ENCODE measurements around the gene ACBD6. TPM values are rescaled to one million over a fixed set of nuclear protein-coding genes. Genes with fewer than 3 reads are reported as not detected.

ACBD6 gene
- total and polyA plus RNA-seq, 4 experiments from 2014 or later, result 31.7 to 64.2 (median 44.9) TPM

GRCh38 chr1:180407051-180407450 lies 95.3 kb downstream of the ACBD6 start:
- Mint-ChIP-seq H3K36me3 (peaks cover 36 to 63% of the 10 kb centered on the region in 2 donors), H3K4me1 (peaks cover 3 to 8% (median 4%) of the 10 kb centered on the region in 4 donors), H3K27me3 (no peaks in the 10 kb centered on the region), H3K9me3 (no peaks in the 10 kb centered on the region), H3K27ac (no peak overlapping the region), H3K4me3 (no peak overlapping the region)
- intact Hi-C loops (cut with micrococcal nuclease), result no loop called here
- peaks cover 4% of the 10 kb centered on the region for H3K36me3 ChIP-seq (ENCODE audit: insufficient read depth, low read length)
- CTCF ChIA-PET (ENCODE audit: partially characterized antibody), result interaction anchor here (0.6 kb wide), 1 partner anchor 287 kb away, joined by 3 read pairs; no protein-coding TSS in a partner anchor
- POLR2A ChIA-PET (ENCODE audit: partially characterized antibody), result no interaction called here
- H3K9me3 ChIP-seq (ENCODE audit: control insufficient read depth in 1 of 2, low read length in 2 of 2), result no peaks in the 10 kb centered on the region
- no peaks in the 10 kb centered on the region for H3K4me1 ChIP-seq (ENCODE audit: insufficient read depth, low read length)
- H3K27ac ChIP-seq (ENCODE audit: low read depth, low read length), result no peak overlapping the region
- no peak for DNase-seq
- H3K4me3 ChIP-seq (ENCODE audit: low read length in 2 of 2), result no peak overlapping the region
- no peaks in the 10 kb centered on the region for H3K27me3 ChIP-seq (ENCODE audit: insufficient read depth, low read length)

GRCh38 chr1:180402551-180402950 lies 99.8 kb downstream of the ACBD6 start:
- ChIA-PET POLR2A (ENCODE audit: partially characterized antibody) (interaction anchor here (0.6 kb wide), 1 partner anchor 148 kb away, joined by 3 read pairs; no protein-coding TSS in a partner anchor), CTCF (ENCODE audit: partially characterized antibody) (no interaction called here)
- Mint-ChIP-seq H3K36me3 (peaks cover 19 to 33% of the 10 kb centered on the region in 2 donors), H3K4me1 (peaks cover 4 to 12% (median 7%) of the 10 kb centered on the region in 4 donors), H3K9me3 (no peaks in the 10 kb centered on the region), H3K27me3 (no peaks in the 10 kb centered on the region), H3K27ac (no peak overlapping the region), H3K4me3 (no peak overlapping the region)
- Histone ChIP-seq H3K9me3 (ENCODE audit: control insufficient read depth in 1 of 2, low read length in 2 of 2) (no peaks in the 10 kb centered on the region), H3K4me1 (ENCODE audit: insufficient read depth, low read length) (no peaks in the 10 kb centered on the region), H3K27me3 (ENCODE audit: insufficient read depth, low read length) (no peaks in the 10 kb centered on the region), H3K36me3 (ENCODE audit: insufficient read depth, low read length) (no peaks in the 10 kb centered on the region), H3K27ac (ENCODE audit: low read depth, low read length) (no peak overlapping the region), H3K4me3 (ENCODE audit: low read length in 2 of 2) (no peak overlapping the region)
- intact Hi-C loops (cut with micrococcal nuclease), result no loop called here
- DNase-seq, result no peak

- H3K27me3 ChIP-seq (ENCODE audit: insufficient read depth, low read length), result no peaks in the 10 kb centered on the region
- no peak overlapping the region for H3K4me3 ChIP-seq (ENCODE audit: low read length in 2 of 2)
- POLR2A ChIA-PET (ENCODE audit: partially characterized antibody), result interaction anchor here (0.6 kb wide), 1 partner anchor 148 kb away, joined by 3 read pairs; no protein-coding TSS in a partner anchor
- no peak overlapping the region for H3K27ac Mint-ChIP-seq
- peaks cover 25 to 36% of the 10 kb centered on the region in 2 donors for H3K36me3 Mint-ChIP-seq
- H3K4me3 Mint-ChIP-seq, result no peak overlapping the region
- DNase-seq, result no peak
- H3K9me3 Mint-ChIP-seq, result peaks cover 0 to 5% (median under 1%) of the 10 kb centered on the region in 8 donors
- no peaks in the 10 kb centered on the region for H3K36me3 ChIP-seq (ENCODE audit: insufficient read depth, low read length)
- H3K27me3 Mint-ChIP-seq, result no peaks in the 10 kb centered on the region
- CTCF ChIA-PET (ENCODE audit: partially characterized antibody), result no interaction called here
- no peaks in the 10 kb centered on the region for H3K9me3 ChIP-seq (ENCODE audit: control insufficient read depth in 1 of 2, low read length in 2 of 2)
- no peak overlapping the region for H3K27ac ChIP-seq (ENCODE audit: low read depth, low read length)
- intact Hi-C loops (cut with micrococcal nuclease), result no loop called here
- peaks cover 4 to 12% (median 7%) of the 10 kb centered on the region in 4 donors for H3K4me1 Mint-ChIP-seq
- no peaks in the 10 kb centered on the region for H3K4me1 ChIP-seq (ENCODE audit: insufficient read depth, low read length)
Measured at GRCh38 chr1:180402001-180402400, 100.4 kb downstream of the ACBD6 start.

GRCh38 chr1:180397175-180397574 lies 105.2 kb downstream of the ACBD6 start:
- H3K9me3 ChIP-seq (ENCODE audit: control insufficient read depth in 1 of 2, low read length in 2 of 2), result no peaks in the 10 kb centered on the region
- no peak overlapping the region for H3K27ac Mint-ChIP-seq
- no peak for DNase-seq
- peaks cover 0 to 26% (median 9%) of the 10 kb centered on the region in 8 donors for H3K9me3 Mint-ChIP-seq
- ChIA-PET POLR2A (ENCODE audit: partially characterized antibody) (no interaction called here), CTCF (ENCODE audit: partially characterized antibody) (no interaction called here)
- H3K27me3 ChIP-seq (ENCODE audit: insufficient read depth, low read length), result no peaks in the 10 kb centered on the region
- H3K4me1 ChIP-seq (ENCODE audit: insufficient read depth, low read length), result no peaks in the 10 kb centered on the region
- no peaks in the 10 kb centered on the region for H3K36me3 ChIP-seq (ENCODE audit: insufficient read depth, low read length)
- H3K27ac ChIP-seq (ENCODE audit: low read depth, low read length), result no peak overlapping the region
- no peaks in the 10 kb centered on the region for H3K27me3 Mint-ChIP-seq
- no peak overlapping the region for H3K4me3 ChIP-seq (ENCODE audit: low read length in 2 of 2)
- no peak overlapping the region for H3K4me3 Mint-ChIP-seq
- peaks cover 0 to 11% (median 5%) of the 10 kb centered on the region in 4 donors for H3K4me1 Mint-ChIP-seq
- peaks cover 54 to 57% of the 10 kb centered on the region in 2 donors for H3K36me3 Mint-ChIP-seq
- intact Hi-C loops (cut with micrococcal nuclease), result no loop called here

GRCh38 chr1:180392427-180393145 lies 109.8 kb downstream of the ACBD6 start:
- ChIA-PET CTCF (ENCODE audit: partially characterized antibody) (interaction anchor here (1.2 kb wide), 1 partner anchor 20 kb away, joined by 4 read pairs; no protein-coding TSS in a partner anchor), POLR2A (ENCODE audit: partially characterized antibody) (no interaction called here)
- Mint-ChIP-seq H3K36me3 (peaks cover 59 to 72% of the 10 kb centered on the region in 2 donors), H3K27ac (no peak overlapping the region), H3K4me3 (no peak overlapping the region), H3K27me3 (no peaks in the 10 kb centered on the region), H3K9me3 (peaks cover 0 to 48% (median 28%) of the 10 kb centered on the region in 8 donors), H3K4me1 (peaks cover 0 to 5% (median under 1%) of the 10 kb centered on the region in 4 donors)
- no peak overlapping the region for H3K27ac ChIP-seq (ENCODE audit: low read depth, low read length)
- no peak for DNase-seq
- H3K4me3 ChIP-seq (ENCODE audit: low read length in 2 of 2), result no peak overlapping the region
- H3K4me1 ChIP-seq (ENCODE audit: insufficient read depth, low read length), result no peaks in the 10 kb centered on the region
- intact Hi-C loops (cut with micrococcal nuclease), result no loop called here
- H3K36me3 ChIP-seq (ENCODE audit: insufficient read depth, low read length), result no peaks in the 10 kb centered on the region
- no peaks in the 10 kb centered on the region for H3K27me3 ChIP-seq (ENCODE audit: insufficient read depth, low read length)
- no peaks in the 10 kb centered on the region for H3K9me3 ChIP-seq (ENCODE audit: control insufficient read depth in 1 of 2, low read length in 2 of 2)

- H3K27me3 ChIP-seq (ENCODE audit: insufficient read depth, low read length), result no peaks in the 10 kb centered on the region
- Mint-ChIP-seq H3K36me3 (peaks cover 56 to 70% of the 10 kb centered on the region in 2 donors), H3K27ac (no peak overlapping the region), H3K4me3 (no peak overlapping the region), H3K4me1 (peaks cover 0 to 4% (median under 1%) of the 10 kb centered on the region in 4 donors), H3K9me3 (peaks cover 0 to 48% (median 29%) of the 10 kb centered on the region in 8 donors), H3K27me3 (no peaks in the 10 kb centered on the region)
- H3K9me3 ChIP-seq (ENCODE audit: control insufficient read depth in 1 of 2, low read length in 2 of 2), result no peaks in the 10 kb centered on the region
- H3K36me3 ChIP-seq (ENCODE audit: insufficient read depth, low read length), result no peaks in the 10 kb centered on the region
- CTCF ChIA-PET (ENCODE audit: partially characterized antibody), result interaction anchor here (1.2 kb wide), 1 partner anchor 20 kb away, joined by 4 read pairs; no protein-coding TSS in a partner anchor
- intact Hi-C loops (cut with micrococcal nuclease), result no loop called here
- H3K4me1 ChIP-seq (ENCODE audit: insufficient read depth, low read length), result no peaks in the 10 kb centered on the region
- DNase-seq, result no peak
- POLR2A ChIA-PET (ENCODE audit: partially characterized antibody), result no interaction called here
- no peak overlapping the region for H3K4me3 ChIP-seq (ENCODE audit: low read length in 2 of 2)
- no peak overlapping the region for H3K27ac ChIP-seq (ENCODE audit: low read depth, low read length)
Measured at GRCh38 chr1:180392020-180392419, 110.4 kb downstream of the ACBD6 start.

- H3K9me3 ChIP-seq (ENCODE audit: control insufficient read depth in 1 of 2, low read length in 2 of 2), result peaks cover 0 to 16% of the 10 kb centered on the region in 2 donors
- H3K27me3 ChIP-seq (ENCODE audit: insufficient read depth, low read length), result no peaks in the 10 kb centered on the region
- Mint-ChIP-seq H3K4me1 (peaks cover 2 to 10% (median 6%) of the 10 kb centered on the region in 4 donors), H3K9me3 (peaks cover 7 to 75% (median 51%) of the 10 kb centered on the region in 8 donors), H3K4me3 (no peak overlapping the region), H3K27ac (no peak overlapping the region), H3K36me3 (peaks cover 49 to 58% of the 10 kb centered on the region in 2 donors), H3K27me3 (no peaks in the 10 kb centered on the region)
- no peak overlapping the region for H3K4me3 ChIP-seq (ENCODE audit: low read length in 2 of 2)
- ChIA-PET POLR2A (ENCODE audit: partially characterized antibody) (no interaction called here), CTCF (ENCODE audit: partially characterized antibody) (interaction anchor here (1.5 kb wide), 1 partner anchor 135 kb away, joined by 5 read pairs; no protein-coding TSS in a partner anchor)
- no peaks in the 10 kb centered on the region for H3K36me3 ChIP-seq (ENCODE audit: insufficient read depth, low read length)
- no peak overlapping the region for H3K27ac ChIP-seq (ENCODE audit: low read depth, low read length)
- H3K4me1 ChIP-seq (ENCODE audit: insufficient read depth, low read length), result no peaks in the 10 kb centered on the region
- intact Hi-C loops (cut with micrococcal nuclease), result no loop called here
- no peak for DNase-seq
Measured at GRCh38 chr1:180387413-180387812, 115.0 kb downstream of the ACBD6 start.

All from CD4-positive, alpha-beta memory T cell (primary cell).